Measurements from ENCODE around the gene ROR1.

GRCh38 chr1:63969441-63969901 lies 195.7 kb downstream of the ROR1 start:
- TF ChIP-seq POLR2A (IDR thresholded peaks at IDR 0.05; ENCODE audit: low read length) (no peak), GATA1 (IDR thresholded peaks at IDR 0.05; ENCODE audit: low read depth, low read length) (no peak)
